Measurements from ENCODE around the gene KDM2B. TPM values are rescaled to one million over a fixed set of nuclear protein-coding genes. Genes with fewer than 3 reads are reported as not detected.

KDM2B gene
- total and polyA plus RNA-seq, 2 experiments from 2014 or later = 13.6 to 22.7 TPM

GRCh38 chr12:121581686-121582429, 1.0 kb upstream of the KDM2B start:
- H3K79me2 ChIP-seq = no peaks in the 10 kb centered on the region
- H3K36me3 ChIP-seq (replicated peaks; ENCODE audit: insufficient read depth, low read depth) = no peaks in the 10 kb centered on the region
- no peak overlapping the region for H3K4me3 ChIP-seq
- TF ChIP-seq EZH2phosphoT487 (IDR thresholded peaks at IDR 0.05; ENCODE audit: low read depth, severe bottlenecking, unreplicated experiment) (no peak), EZH2 (IDR thresholded peaks at IDR 0.05; ENCODE audit: borderline replicate concordance) (no peak), CTCF (IDR thresholded peaks at IDR 0.05; ENCODE audit: poor library complexity) (no peak)
- no peaks in the 10 kb centered on the region for H3K9me3 ChIP-seq (ENCODE audit: low read depth)
- no peaks in the 10 kb centered on the region for H3K9me2 ChIP-seq (replicated peaks; ENCODE audit: insufficient read depth)
- H4K20me1 ChIP-seq (ENCODE audit: insufficient read depth, poor library complexity, severe bottlenecking) = no peaks in the 10 kb centered on the region
- 29% methylated on average over 17 of the region's 17 CpGs for WGBS (ENCODE audit: low lambda C conversion rate, missing lambda C conversion rate)
- peak overlapping the region; percentile 60 for H2AFZ ChIP-seq
- no peaks in the 10 kb centered on the region for H3K27me3 ChIP-seq
- H3K4me2 ChIP-seq = peak overlapping the region; percentile 98
- no peak for DNase-seq (ENCODE audit: low spot score)
- peak overlapping the region; percentile 49 for H3K27ac ChIP-seq
- peaks cover 29% of the 10 kb centered on the region for H3K4me1 ChIP-seq (ENCODE audit: insufficient read depth)

DNA sequence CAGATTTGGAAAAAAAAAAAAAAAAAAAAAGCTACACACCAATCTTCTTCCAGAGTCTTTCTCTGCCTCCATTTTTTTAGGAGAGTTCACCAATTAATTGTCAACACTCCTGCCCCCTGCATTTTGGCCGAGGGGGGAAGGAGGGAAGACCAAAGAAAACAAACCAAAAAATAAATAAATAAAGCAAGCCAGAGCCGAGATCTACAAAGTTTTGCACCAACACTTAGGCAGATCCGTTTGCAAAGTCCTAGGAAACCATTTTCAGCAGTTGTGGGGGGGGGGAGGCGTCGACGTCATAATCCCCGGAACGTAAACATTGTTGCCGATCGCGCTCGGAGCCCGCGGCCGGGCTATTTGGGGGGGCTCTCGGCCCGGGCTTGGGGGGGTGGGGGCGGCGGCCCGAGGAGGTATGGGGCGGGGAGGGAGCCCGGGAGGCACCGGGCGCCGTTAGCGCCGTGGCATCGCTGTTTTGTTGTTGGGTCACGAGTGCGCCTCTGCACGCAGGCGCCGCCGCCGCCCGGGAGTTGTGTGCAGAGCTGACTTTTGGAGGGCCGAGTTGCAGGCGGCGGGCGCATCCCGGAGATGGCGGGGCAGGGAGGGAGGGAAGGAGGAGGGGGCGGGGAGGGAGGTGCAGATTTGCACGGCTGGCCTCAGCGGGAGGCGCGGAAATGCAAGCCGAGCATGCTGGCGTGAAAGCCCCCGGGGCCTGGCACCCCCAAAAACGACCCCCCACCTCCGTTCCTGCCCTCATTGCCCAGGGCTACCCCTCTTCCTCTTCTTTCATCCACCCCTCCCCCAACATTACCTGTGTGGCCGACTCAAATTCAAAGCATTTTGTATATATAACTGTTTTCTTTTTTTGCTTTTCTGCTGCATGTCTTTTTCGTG, 598 bp downstream of the KDM2B start:
- WGBS (ENCODE audit: low lambda C conversion rate, missing lambda C conversion rate) = 3% methylated on average over 11 of the region's 54 CpGs
- Histone ChIP-seq H3K36me3 (replicated peaks; ENCODE audit: insufficient read depth, low read depth) (no peaks in the 10 kb centered on the region), H3K9me2 (replicated peaks; ENCODE audit: insufficient read depth) (no peaks in the 10 kb centered on the region), H3K4me2 (peak overlapping the region; percentile 98), H3K4me3 (peak overlapping the region; percentile 62), H3K4me1 (ENCODE audit: insufficient read depth) (peaks cover 36% of the 10 kb centered on the region), H3K9me3 (ENCODE audit: low read depth) (no peaks in the 10 kb centered on the region), H4K20me1 (ENCODE audit: insufficient read depth, poor library complexity, severe bottlenecking) (no peaks in the 10 kb centered on the region), H3K27me3 (no peaks in the 10 kb centered on the region), H3K79me2 (no peaks in the 10 kb centered on the region), H2AFZ (peak overlapping the region; percentile 78), H3K27ac (peak overlapping the region; percentile 81)
- DNase-seq (ENCODE audit: low spot score) = peak; percentile 82
- TF ChIP-seq EZH2phosphoT487 (IDR thresholded peaks at IDR 0.05; ENCODE audit: low read depth, severe bottlenecking, unreplicated experiment) (no peak), EZH2 (IDR thresholded peaks at IDR 0.05; ENCODE audit: borderline replicate concordance) (no peak), CTCF (IDR thresholded peaks at IDR 0.05; ENCODE audit: poor library complexity) (no peak)

DNA sequence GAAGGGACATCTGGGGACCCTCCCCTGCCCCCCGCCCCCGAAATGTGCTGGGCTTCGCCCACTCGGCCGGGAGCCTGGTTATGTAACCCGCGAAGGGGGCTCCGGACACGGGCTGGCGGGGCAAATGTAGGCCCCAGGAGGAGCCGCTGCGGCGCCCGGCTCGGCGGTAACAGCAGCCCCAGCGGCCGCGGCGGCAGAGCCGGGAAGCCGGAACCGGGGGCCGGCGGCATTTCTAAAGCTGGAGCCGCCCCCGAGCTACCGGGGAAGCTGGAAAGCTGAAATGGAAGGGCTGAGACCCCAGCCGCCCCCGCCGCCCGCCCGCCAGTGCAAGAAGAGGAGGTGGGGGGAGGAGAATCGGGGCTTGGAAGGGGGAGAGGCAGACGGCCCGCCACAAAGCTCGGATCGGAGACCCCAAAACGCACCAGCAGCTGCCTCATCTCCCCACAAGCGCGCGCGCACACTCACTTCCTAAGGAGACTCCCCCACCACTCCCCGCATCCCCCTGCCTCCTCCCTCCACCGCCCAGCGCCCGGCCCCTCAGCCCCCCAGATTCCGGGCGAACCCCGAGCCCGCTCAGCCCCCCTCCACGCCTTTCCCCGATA, 1.5 kb downstream of the KDM2B start:
- peak overlapping the region; percentile 62 for H3K4me3 ChIP-seq
- no peaks in the 10 kb centered on the region for H4K20me1 ChIP-seq (ENCODE audit: insufficient read depth, poor library complexity, severe bottlenecking)
- peak overlapping the region; percentile 98 for H3K4me2 ChIP-seq
- H3K9me3 ChIP-seq (ENCODE audit: low read depth) = no peaks in the 10 kb centered on the region
- peak overlapping the region; percentile 81 for H3K27ac ChIP-seq
- TF ChIP-seq EZH2 (IDR thresholded peaks at IDR 0.05; ENCODE audit: borderline replicate concordance) (no peak), CTCF (IDR thresholded peaks at IDR 0.05; ENCODE audit: poor library complexity) (no peak), EZH2phosphoT487 (IDR thresholded peaks at IDR 0.05; ENCODE audit: low read depth, severe bottlenecking, unreplicated experiment) (no peak)
- no peaks in the 10 kb centered on the region for H3K36me3 ChIP-seq (replicated peaks; ENCODE audit: insufficient read depth, low read depth)
- H3K4me1 ChIP-seq (ENCODE audit: insufficient read depth) = peaks cover 36% of the 10 kb centered on the region
- no peaks in the 10 kb centered on the region for H3K79me2 ChIP-seq
- no peaks in the 10 kb centered on the region for H3K27me3 ChIP-seq
- peak overlapping the region; percentile 78 for H2AFZ ChIP-seq
- H3K9me2 ChIP-seq (replicated peaks; ENCODE audit: insufficient read depth) = no peaks in the 10 kb centered on the region
- 0% methylated on average over 32 of the region's 53 CpGs for whole genome bisulfite sequencing (ENCODE audit: low lambda C conversion rate, missing lambda C conversion rate)
- peak; percentile 56 for DNase-seq (ENCODE audit: low spot score)
